NCI-H2196 treated with DMSO at 0.1 percent for 48 hours (cell line): Measurements from ENCODE around the gene BEX4.
"Not testable (repeated sequence)": the region's sequence is repeated elsewhere in the genome, so short reads cannot be mapped to it uniquely, and the experiment has no call there.

Source experiments
- DNase-seq: peaks from one replicate; lab custom pipeline; 2025; ENCODE audit not compliant: unreplicated experiment; lab: John Stamatoyannopoulos, UW

The BEX4 gene

GRCh38 chrX:103214870-103215424 lies at the start of gene BEX4:
Gene BEX4, plus strand, starts transcription at chrX:103215108. Its CDS starts 1,046 bp downstream, at chrX:103216154.
- DNase-seq: peak; percentile 37

GRCh38 chrX:103170216-103170615 lies 44.7 kb upstream of the BEX4 start:
- DNase-seq: no peak

DNA sequence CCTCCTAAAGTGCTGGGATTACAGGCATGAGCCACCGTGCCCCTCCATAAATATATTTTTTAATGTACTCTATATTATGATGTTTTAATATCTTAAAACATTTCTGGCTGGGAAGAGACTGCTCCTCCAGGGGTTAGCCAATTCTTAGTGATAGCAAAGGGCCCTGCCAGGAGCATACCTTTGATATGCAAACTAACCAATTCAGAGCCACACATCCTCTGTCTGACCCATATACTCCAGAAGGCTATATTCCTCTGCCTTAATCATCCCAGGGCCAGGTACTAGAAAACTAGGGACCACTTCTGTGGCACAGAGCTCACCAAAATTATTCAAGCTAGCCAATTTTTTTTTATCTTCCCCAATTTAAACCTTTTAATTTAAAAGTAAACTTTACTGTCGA lies 43.6 kb upstream of the BEX4 start:
- DNase-seq: no peak

DNA sequence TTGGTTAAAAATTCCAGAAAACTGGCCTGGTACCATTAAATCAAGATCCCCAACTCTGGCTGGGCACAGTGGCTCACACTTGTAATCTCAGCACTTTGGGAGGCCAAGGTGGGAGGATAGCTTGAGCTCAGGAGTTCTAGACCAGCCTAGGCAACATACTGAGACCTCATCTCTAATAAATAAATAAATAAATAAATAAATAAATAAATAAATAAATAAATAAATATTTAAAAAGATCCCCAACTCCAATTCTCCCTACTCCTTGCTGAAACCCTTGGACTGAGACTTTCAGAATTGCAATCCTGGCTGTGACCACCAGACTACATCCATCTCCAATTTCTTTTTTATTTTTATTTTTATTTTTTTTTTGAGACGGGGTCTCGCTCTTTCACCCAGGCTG lies 39.7 kb upstream of the BEX4 start:
- DNase-seq: not testable (repeated sequence)

DNA sequence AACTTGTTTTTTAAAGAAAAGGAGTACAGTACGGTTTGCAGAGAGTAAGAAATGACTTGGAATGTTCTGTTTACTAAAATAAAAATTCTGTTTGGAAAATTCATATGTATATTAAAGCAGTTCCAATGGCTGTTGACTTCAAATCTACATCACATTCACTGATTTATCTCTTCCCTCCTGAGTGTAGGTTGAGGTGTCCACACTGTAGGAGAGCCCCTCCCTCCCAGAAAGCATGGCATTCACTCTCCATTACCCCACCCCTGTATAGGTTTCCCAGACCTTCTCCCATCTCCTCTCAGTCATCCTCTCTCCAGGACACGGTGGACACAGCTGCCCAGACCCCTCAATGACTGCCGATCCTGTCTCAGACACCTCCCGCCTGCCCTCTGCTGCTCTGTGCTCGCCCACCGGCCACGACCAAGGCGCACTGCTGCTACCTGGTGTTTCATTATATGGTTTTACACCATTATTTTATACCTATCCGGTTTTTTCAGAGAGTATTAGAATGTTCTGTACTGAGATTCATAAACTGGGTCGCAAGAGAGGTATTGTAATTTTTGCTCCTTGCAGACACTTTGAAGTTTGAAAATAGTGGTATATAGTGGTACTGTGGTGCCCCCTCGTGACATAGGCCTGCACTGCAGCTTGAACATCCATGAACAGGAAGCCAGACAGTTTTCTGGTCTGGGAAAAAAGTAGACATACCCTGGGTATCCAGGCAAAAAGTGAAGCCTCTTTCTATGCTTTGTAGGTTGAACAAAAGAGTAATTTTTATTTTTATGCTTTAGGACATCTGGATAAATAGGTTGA lies 38.8 kb upstream of the BEX4 start:
- DNase-seq: no peak

DNA sequence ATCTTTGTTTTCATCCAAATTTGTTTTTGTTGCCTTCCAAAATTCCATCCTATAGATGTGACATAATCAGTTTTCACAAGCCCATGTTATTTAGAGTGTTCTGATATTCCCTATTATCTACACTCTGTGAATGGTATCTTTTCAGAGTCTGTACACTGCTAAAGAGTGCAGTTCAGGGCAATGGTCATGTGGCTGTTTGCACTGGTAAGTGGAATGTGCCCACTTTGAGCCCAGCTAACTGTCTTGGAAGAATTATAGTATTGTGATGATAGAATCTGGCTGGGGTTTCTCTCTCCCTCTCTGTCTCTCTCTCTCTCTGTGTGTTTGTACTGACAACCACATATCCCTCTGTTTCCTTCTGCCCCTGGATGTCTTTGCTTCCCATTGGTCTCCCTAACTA lies 37.4 kb upstream of the BEX4 start:
- DNase-seq: no peak

DNA sequence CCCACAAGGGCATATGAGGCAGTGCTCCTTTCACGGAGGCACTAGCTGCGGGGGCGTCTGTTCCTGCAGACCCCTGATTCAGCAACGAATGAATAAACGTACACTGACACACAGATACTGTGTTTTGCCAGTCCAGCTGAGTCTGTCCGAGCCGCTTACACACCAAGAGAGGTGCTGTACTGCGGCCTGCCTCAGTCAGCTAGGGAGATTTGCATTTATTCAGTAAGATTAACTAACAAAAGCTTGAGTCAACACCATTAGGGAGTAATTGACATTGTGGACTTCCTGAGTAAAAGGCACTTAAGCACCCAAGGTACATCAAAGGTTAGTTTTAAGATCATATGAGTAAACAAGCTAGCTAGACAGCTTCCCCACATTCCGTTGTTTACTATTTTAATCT lies 31.0 kb upstream of the BEX4 start:
- DNase-seq: no peak

DNA sequence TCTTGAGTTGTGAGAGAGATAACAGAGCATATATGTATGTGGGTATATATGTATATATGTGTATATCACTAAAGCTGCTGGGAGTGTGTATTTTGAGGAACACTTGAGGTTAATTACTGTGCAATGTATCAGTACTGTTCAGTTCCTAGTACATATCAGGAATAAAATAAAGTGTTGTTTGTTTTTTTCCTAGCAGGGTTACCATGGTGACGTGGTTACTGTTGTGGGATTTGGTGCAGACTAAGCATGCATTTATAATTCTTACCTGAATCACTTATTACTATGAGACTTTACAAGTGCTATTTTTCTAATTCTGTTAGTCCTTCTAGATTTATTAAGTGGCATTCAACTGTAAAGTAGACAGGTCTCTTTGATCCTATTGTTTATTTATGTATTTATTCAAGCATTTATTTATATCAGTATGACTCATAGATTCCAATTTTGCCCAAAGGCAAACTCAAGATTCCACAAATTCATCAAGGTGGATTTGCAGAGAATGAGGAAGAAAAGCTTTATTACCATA lies 26.9 kb upstream of the BEX4 start:
- no peak for DNase-seq

GRCh38 chrX:103197721-103198306 lies 17.1 kb upstream of the BEX4 start:
- DNase-seq: no peak

- not testable (repeated sequence) for DNase-seq
Observed at GRCh38 chrX:103198668-103199067, 16.2 kb upstream of the BEX4 start.

GRCh38 chrX:103201041-103201440 lies 13.9 kb upstream of the BEX4 start:
- peak; percentile 5 for DNase-seq

DNA sequence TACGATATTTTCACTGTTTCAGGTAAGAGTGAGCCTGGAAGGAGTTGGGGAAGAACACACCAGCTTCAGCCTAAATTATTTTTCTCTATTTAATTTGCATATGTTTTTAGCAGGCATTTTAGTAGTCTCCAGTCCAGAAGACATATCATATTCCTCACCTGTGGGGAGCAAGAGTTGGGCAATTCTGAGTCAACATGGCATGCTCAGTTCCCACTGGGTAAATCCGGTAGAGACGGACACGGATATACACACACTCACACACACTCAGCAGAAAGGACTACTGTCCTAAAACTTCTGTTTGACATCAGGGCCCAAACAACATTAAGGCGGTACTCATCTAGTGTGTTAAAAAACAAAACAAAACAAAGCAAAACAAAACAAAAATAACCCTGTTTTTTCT lies 4.9 kb upstream of the BEX4 start:
- DNase-seq: no peak

GRCh38 chrX:103211012-103211715 lies 3.7 kb upstream of the BEX4 start:
- DNase-seq: no peak

DNA sequence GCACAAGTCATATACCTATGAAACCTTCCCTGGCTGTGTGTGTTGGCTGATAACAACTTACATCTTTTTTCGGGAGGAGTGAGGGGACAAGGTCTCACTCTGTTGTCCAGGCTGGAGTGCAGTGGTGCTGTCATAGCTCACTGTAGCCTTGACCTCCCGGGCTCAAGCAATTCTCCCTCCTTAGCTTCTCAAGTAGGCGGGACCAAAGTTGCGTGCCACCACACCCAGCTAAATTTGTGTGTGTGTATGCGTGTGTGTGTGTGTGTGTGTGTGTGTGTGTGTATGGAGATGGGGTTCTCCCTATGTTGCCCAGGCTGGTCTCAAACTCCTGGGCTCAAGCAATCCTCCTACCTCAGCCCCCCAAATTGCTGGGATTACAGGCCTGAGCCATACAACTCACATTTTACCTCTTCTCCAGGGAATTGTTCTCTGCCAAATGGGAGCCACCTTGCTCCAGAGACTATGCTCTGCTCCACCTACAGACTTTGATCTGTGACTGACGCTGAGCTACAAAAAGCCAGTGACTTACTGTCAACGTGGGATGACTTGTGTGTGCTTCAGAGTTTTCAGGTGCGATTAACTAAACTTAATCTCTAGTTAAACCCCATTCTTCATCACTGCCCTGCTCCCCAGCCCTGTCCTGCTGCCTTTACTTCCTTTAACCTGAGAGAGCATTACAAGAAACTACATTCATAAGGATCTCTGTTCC lies 2.0 kb upstream of the BEX4 start:
- no peak for DNase-seq

DNA sequence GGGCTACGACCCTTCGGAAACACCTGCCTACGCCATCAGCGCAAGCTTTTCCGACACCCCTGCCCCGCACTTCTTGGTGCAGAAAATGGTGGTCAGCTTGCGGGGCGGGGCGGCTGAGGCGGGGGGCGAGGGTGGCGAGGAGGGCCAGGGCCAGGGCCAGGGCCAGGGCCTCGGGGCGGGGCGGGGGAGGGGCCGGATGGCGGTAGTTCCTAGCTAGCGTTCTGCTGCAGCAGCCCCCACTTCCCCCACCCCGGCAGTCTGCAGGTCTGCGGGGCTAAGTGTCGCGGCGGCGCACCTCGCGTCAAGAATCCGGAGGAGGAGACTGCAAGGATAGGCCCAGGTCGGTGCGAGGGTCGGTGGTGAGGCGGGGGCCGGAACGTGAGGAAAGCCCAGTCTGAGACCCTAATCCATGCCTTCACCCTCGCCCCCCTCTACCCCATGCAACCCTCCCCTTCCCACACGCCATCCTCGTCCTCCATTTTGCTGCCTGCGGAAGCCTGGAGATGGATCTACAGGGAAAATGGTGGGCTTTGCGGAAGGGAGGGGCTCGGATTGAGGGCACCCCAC lies 600 bp downstream of the BEX4 start:
- peak; percentile 5 for DNase-seq

DNA sequence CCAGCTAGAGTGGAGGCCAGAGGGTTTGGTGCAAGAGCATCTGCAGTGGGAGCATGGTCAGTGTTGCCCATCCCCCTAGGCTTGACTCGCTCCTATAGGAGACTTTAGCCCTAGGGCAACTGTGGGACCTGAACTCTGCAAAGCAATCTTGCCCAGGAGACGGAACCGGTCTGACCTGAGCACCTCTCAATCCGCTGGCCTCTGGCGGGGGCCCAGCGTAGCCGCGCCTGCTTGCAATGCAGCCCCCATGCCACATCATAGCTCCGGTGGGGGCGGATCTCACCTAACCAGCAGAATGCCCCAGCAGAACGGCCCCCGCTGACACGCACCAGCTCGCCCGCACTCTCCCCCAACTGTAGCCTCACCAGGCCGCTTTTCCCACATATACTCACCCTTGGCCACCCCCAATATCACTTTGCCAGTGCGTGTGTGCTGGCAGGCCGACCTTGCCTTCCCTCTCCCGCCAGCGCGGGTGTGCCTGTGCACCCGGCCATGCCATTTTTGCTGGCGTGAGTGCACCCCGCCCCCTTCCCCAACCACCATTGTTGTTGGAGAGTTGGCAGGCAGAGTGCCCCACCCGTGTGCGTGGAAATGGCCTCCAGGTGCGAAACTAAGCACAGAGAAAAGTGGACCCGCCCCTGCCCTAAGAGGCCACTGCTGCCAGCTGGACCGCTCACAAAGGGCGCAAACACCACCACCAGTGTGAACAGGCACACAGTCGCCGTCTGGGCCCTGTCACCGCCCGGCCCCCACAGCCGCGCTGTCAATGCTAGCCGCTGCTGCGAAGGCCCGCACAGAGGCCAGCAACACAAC lies 5.8 kb downstream of the BEX4 start:
- DNase-seq: no peak

DNA sequence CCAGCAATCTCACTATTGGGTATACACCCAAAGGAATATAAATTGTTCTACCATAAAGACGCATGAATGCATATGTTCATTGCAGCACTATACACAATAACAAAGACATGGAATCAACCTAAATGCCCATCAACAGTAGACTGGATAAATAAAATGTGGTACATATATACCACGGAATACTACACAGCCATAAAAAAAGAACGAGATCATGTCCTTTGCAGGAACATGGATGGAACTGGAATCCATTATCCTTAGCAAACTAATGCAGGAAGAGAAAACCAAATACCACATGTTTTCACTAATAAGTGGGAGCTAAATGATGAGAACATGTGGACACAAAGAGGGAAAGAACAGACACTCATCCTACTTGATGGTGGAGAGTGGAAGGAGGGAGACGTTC lies 11.0 kb downstream of the BEX4 start:
- DNase-seq: not testable (repeated sequence)

- DNase-seq: no peak
Observed at GRCh38 chrX:103233263-103233662, 18.4 kb downstream of the BEX4 start.

DNA sequence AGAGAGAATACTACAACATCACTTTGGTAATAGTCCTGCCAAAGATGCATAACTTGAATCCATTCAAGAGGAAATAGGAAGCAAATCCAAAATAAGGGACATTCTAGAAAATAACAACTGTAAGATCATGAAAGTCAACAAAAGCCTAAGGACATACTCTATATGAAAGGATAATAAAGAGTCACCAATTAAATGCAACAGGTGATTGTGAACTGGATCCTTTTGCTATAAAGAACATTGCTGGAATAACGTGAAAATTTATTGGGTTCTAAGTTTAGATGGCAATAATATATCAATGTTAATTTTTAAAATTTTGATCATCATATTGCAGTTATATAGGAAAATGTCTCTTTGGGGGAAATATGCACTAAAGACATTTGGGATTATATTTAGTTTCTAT lies 20.0 kb downstream of the BEX4 start:
- DNase-seq: no peak

GRCh38 chrX:103235608-103236007 lies 20.7 kb downstream of the BEX4 start:
- DNase-seq: not testable (repeated sequence)
